HUES6 (cell line): Measurements from ENCODE around the gene CERS1.

Experiments used
- H3K27ac ChIP-seq: 2 replicates; pipeline ENCODE4 v1.7.0; 2013; ENCODE audit warnings: low read depth, mild to moderate bottlenecking, low read length, inconsistent platforms
- H3K27me3 ChIP-seq: 2 replicates; pipeline ENCODE4 v1.6.1; 2013; ENCODE audit warnings: low read length; ENCODE audit not compliant: control insufficient read depth, insufficient read depth
- H3K36me3 ChIP-seq: 2 replicates; pipeline ENCODE4 v1.6.1; 2013; ENCODE audit warnings: low read length; ENCODE audit not compliant: control insufficient read depth, insufficient read depth
- H3K4me1 ChIP-seq: 2 replicates; pipeline ENCODE4 v1.6.1; 2013; ENCODE audit warnings: low read length; ENCODE audit not compliant: control insufficient read depth, insufficient read depth
- H3K4me3 ChIP-seq: 2 replicates; pipeline ENCODE4 v1.5.1; 2013; ENCODE audit warnings: low read depth, low read length
- H3K9ac ChIP-seq: one replicate; pipeline ENCODE4 v1.6.1; 2013; ENCODE audit warnings: mild to moderate bottlenecking, low read length
- H3K9me3 ChIP-seq: 2 replicates; pipeline ENCODE4 v1.6.1; 2013; ENCODE audit warnings: low read depth, low read length; ENCODE audit not compliant: control insufficient read depth, insufficient read depth

Gene CERS1

DNA sequence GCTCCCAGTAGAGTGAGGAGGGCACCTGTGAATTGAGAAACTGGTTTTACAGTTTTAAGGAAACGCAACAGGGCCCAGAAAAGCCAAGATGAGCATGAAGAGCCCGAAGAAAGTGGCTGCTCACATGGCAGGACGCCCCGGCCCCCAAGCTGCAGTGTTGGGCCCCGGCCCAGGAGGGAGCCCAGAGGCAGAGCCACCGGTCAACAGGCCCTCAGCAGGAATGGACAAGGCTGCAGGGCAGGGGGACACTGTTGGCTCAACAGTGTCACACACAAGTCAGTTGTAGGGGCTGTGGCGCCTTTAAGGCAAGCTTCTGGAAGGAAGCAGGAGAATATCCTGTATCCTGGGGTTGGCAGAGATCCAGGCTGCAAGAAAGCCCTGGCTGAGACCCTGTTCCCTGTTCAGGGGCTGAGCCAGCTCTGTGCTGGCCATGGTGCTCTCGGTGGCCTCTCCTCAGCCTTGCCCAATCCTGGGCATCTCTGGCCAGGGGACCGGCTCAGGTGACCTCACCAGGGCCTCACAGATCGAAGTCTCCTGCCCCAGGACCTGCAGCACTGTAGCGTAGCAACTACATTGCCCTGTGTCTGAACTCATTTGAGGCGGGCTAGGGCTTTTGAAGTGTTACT lies 36.2 kb downstream of the CERS1 start:
- Histone ChIP-seq H3K36me3 (peaks cover 98% of the 10 kb centered on the region), H3K27me3 (no peaks in the 10 kb centered on the region), H3K4me1 (no peaks in the 10 kb centered on the region), H3K9me3 (no peaks in the 10 kb centered on the region), H3K9ac (no peak overlapping the region), H3K4me3 (no peak overlapping the region), H3K27ac (no peak overlapping the region)

DNA sequence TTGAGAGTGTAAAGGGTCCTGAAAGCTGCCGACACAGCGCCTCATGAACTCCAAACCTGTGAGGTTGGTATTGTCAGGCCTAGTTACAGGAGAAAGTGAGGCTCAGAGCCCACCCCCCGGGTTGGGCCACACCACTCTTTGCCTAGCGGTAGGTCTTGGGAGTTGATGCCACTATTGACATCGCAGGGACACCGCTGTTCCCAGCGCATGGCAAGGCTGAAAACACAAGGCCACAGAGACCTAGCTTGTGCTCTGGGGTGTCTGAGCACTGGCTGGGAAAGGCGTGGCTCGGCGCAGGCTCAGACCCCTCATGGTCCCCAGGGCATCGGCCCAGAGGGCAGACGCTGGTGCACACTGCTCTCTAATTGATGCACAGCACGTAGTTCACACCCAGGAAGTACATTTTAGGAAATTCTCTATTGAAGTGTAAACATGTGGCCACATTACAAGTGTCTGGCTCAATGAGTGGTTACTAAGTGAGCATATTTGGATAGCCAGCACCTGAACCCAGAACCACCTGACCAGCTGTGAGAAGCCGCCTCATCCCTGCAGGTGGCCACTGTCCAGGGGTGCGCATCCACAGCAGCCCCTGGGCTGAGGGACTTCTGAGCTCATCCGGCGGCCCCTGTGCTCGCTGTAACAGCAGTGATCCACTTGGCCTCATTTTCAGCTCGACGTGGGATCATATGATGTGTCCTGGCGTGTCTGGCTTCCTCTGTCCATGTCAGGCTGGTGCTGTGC lies 36.9 kb downstream of the CERS1 start:
- H3K4me3 ChIP-seq = no peak overlapping the region
- H3K4me1 ChIP-seq = no peaks in the 10 kb centered on the region
- H3K27me3 ChIP-seq = no peaks in the 10 kb centered on the region
- peaks cover 100% of the 10 kb centered on the region for H3K36me3 ChIP-seq
- no peak overlapping the region for H3K27ac ChIP-seq
- no peaks in the 10 kb centered on the region for H3K9me3 ChIP-seq
- no peak overlapping the region for H3K9ac ChIP-seq

DNA sequence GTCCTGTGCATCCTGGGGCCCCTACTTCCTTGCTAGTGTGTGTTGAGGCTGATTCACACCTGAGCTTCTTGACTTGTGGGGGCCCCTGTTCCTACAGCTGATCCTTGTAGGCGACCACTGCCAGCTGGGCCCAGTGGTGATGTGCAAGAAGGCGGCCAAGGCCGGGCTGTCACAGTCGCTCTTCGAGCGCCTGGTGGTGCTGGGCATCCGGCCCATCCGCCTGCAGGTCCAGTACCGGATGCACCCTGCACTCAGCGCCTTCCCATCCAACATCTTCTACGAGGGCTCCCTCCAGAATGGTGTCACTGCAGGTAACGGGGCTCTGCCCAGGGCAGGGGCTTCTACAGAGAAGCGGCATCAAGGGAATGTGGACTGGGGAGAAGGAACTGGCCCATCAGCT lies 38.7 kb downstream of the CERS1 start:
- no peak overlapping the region for H3K9ac ChIP-seq
- H3K9me3 ChIP-seq = no peaks in the 10 kb centered on the region
- no peaks in the 10 kb centered on the region for H3K4me1 ChIP-seq
- no peak overlapping the region for H3K27ac ChIP-seq
- peaks cover 99% of the 10 kb centered on the region for H3K36me3 ChIP-seq
- no peak overlapping the region for H3K4me3 ChIP-seq
- no peaks in the 10 kb centered on the region for H3K27me3 ChIP-seq

DNA sequence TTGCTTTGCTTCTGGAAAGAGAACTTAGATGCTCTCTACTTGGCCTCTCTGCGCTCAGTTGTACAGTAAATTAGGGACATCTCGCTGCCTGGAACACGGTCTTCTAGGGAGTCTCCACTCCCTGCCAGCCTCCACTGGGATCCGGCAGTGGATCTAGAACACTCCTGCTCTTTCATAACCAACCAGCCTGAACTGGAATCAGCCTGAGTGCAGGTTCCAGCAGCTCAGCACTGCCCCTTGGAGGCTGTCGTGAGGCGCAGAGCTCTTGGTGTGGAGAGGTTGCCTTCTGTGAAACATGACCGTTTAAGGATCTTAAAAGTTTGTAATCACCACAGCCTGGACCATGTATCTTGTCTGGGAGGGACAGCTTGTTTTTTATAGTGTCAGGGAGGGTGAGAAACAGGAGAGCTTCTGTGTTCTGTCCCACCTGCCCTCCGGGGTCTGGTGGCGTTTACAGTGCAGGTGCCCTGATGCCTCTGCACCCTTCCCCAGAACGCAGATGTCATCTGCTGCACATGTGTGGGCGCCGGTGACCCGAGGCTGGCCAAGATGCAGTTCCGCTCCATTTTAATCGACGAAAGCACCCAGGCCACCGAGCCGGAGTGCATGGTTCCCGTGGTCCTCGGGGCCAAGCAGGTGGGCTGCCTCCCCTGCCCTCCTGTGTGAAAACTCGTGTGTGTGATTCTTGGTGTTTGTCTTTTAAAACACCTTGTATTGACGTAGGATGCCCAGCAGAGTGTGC lies 39.4 kb downstream of the CERS1 start:
- H3K27me3 ChIP-seq = no peaks in the 10 kb centered on the region
- no peak overlapping the region for H3K27ac ChIP-seq
- peaks cover 99% of the 10 kb centered on the region for H3K36me3 ChIP-seq
- H3K4me1 ChIP-seq = no peaks in the 10 kb centered on the region
- no peak overlapping the region for H3K4me3 ChIP-seq
- H3K9ac ChIP-seq = no peak overlapping the region
- no peaks in the 10 kb centered on the region for H3K9me3 ChIP-seq

DNA sequence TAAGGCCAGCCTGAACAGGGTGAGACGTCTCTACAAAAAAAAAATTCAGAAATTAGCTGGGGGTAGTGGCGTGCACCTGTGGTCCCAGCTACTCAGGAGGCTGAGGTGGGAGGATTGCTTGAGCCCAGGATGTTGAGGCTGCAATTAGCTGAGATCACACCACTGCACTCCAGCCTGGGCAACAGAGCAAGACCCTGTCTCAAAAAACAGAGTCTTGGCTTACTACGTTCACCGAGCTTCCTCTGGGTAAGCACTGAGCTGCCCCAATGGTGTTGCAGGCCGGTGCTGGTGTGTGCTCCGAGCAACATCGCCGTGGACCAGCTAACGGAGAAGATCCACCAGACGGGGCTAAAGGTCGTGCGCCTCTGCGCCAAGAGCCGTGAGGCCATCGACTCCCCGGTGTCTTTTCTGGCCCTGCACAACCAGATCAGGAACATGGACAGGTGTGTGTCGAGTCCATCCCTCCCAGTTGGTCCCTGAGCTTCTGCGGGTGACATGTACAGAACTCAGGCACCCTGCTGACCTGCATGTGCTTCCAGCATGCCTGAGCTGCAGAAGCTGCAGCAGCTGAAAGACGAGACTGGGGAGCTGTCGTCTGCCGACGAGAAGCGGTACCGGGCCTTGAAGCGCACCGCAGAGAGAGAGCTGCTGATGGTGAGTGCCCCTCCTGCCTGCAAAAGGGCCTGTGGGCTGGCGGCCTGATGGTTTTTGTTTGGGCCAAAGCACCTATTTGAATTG lies 40.1 kb downstream of the CERS1 start:
- Histone ChIP-seq H3K36me3 (peaks cover 99% of the 10 kb centered on the region), H3K4me3 (no peak overlapping the region), H3K9me3 (no peaks in the 10 kb centered on the region), H3K27ac (no peak overlapping the region), H3K4me1 (no peaks in the 10 kb centered on the region), H3K9ac (no peak overlapping the region), H3K27me3 (no peaks in the 10 kb centered on the region)

DNA sequence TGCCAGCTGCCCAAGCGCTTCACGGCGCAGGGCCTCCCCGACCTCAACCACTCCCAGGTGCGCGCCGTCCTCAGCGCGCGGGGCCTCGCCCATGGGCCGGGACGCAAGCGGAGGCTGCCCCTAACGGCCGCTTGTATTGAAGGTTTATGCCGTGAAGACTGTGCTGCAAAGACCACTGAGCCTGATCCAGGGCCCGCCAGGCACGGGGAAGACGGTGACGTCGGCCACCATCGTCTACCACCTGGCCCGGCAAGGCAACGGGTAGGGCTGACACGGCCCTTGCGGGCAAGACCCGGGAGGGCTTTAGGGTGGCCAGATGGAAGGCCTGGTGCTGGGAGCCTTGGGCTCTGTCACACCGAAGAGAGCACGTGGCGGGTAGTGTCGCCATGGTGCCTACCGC lies 41.0 kb downstream of the CERS1 start:
- Histone ChIP-seq H3K9me3 (no peaks in the 10 kb centered on the region), H3K27me3 (no peaks in the 10 kb centered on the region), H3K27ac (no peak overlapping the region), H3K36me3 (peaks cover 99% of the 10 kb centered on the region), H3K9ac (no peak overlapping the region), H3K4me3 (no peak overlapping the region), H3K4me1 (no peaks in the 10 kb centered on the region)

DNA sequence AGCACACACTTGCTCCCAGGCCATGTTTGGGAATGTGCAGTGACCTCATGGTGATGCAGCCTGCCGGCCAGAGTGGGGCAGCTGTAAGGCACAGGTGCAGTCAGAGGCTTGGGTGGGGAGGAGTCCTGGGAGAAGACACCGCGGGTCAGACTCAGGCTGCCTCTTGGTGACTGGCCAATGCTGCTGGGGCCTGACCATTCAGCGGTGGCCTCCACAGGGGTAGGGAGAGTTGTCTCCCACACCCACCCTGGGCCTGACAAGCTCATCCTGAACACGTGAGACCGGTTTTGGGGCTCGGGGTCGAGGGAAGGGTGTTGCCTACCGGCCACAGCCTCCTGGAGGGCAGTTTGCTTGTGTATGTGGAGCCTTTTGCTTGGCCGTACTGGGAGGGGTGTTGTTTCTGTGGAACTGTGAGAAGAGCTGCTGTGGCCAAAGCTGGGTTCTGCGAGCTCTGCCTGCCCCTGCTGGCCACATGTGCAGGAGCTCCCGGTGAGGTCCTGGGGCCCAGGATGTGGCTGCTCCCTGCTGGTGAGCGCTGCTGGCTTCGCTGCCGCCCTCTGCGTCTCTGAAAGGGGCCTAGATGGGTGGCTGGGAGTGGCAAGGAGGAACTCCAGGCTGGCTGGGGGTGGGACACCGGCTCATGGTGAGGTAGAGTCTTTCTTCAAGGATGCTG lies 42.1 kb downstream of the CERS1 start:
- Histone ChIP-seq H3K9ac (no peak overlapping the region), H3K36me3 (peaks cover 99% of the 10 kb centered on the region)

DNA sequence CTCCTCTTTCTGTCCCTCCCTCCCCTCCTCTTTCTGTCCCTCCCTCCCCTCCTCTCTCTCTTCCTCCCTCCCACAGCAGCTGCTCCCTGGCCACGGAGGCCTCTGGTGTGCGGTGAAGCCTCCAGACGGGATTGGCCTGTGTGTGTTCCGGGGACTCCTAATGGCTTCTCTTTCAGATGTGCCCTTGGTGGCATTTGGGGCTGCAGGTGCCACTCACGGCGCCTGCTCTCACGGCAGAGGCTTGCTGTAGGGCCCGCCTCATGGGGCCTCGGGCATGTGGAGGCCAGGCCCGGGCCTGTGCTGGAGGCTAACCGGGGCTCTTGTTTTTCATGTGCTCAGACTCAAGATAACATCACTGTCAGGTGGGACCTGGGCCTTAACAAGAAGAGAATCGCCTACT lies 43.3 kb downstream of the CERS1 start:
- no peak overlapping the region for H3K9ac ChIP-seq
- peaks cover 99% of the 10 kb centered on the region for H3K36me3 ChIP-seq
- H3K27ac ChIP-seq = no peak overlapping the region
- H3K27me3 ChIP-seq = no peaks in the 10 kb centered on the region
- no peaks in the 10 kb centered on the region; the same call in 1 of the 2 replicates for H3K4me1 ChIP-seq
- no peak overlapping the region for H3K4me3 ChIP-seq
- H3K9me3 ChIP-seq = no peaks in the 10 kb centered on the region

More for the DNA sequence above, 42.1 kb downstream of the CERS1 start:
- H3K27me3 ChIP-seq = no peaks in the 10 kb centered on the region
- H3K4me1 ChIP-seq = no peaks in the 10 kb centered on the region; the same call in 1 of the 2 replicates
- H3K4me3 ChIP-seq = no peak overlapping the region
- H3K27ac ChIP-seq = no peak overlapping the region
- H3K9me3 ChIP-seq = no peaks in the 10 kb centered on the region

DNA sequence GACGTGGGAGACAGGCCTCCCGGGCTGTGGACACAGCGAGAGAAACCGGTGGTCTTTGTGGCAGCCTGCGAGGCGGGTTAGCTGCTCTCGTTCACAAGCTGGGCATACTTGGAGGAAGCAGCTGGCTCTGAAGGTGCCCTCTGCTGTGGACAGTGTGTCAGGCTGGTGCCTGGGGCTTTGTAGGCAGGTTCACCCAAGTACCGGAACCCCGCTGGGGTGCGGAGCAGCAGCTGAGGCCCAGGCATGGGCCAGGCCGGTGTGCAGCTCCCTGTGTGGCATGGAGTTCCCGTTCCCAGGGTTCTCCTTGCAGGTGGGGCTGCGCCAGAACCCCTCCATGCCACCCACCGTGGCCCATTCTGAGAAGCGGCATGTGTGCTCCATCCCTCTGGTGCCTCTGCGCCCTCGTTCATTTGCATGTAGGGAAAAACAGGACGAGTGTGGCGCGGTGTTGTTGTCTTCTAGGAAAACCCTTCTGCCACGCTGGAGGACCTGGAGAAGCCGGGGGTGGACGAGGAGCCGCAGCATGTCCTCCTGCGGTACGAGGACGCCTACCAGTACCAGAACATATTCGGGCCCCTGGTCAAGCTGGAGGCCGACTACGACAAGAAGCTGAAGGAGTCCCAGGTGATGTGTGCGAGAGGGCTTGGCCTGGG lies 44.2 kb downstream of the CERS1 start:
- no peaks in the 10 kb centered on the region for H3K9me3 ChIP-seq
- H3K4me1 ChIP-seq = no peaks in the 10 kb centered on the region; the same call in 1 of the 2 replicates
- no peak overlapping the region for H3K9ac ChIP-seq
- H3K36me3 ChIP-seq = peaks cover 93% of the 10 kb centered on the region
- no peak overlapping the region for H3K27ac ChIP-seq
- no peaks in the 10 kb centered on the region for H3K27me3 ChIP-seq
- no peak overlapping the region for H3K4me3 ChIP-seq
